Measurements from ENCODE around the gene ACOT7.

DNA sequence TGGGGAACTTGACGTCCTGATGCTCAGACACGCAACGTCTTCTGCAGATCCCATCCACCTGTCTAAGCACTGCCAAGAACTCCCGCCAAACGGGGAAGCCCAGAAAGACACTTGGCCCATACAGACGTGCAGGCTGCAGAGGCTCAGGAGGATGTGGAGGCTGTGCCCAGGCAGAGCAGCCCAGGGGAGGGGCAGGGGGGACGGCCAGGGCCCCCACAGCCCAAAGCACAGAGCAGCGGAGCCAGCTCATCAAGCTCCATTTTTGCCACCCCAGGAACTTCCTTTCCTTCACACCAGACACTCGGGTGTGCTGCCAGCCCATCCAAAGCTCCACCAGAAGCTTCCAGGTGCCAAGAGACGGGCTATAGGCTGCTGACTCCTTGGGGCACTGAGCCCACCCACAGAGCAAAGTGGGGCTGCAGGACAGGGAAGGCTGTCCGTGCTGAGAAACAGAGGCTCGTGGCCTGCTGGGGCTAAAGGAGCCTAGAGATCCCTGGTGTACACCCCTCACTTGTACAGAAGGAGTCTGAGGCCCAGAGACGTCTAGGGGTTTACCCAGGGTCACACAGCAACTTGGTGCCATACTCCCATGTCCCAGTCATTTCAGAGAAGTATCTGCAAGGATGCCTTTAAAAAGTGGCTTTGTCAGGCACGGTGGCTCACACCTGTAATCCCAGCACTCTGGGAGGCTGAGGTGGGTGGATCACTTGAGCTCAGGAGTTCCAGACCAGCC, 59.1 kb downstream of the ACOT7 start:
- TF ChIP-seq, protein P1, sequence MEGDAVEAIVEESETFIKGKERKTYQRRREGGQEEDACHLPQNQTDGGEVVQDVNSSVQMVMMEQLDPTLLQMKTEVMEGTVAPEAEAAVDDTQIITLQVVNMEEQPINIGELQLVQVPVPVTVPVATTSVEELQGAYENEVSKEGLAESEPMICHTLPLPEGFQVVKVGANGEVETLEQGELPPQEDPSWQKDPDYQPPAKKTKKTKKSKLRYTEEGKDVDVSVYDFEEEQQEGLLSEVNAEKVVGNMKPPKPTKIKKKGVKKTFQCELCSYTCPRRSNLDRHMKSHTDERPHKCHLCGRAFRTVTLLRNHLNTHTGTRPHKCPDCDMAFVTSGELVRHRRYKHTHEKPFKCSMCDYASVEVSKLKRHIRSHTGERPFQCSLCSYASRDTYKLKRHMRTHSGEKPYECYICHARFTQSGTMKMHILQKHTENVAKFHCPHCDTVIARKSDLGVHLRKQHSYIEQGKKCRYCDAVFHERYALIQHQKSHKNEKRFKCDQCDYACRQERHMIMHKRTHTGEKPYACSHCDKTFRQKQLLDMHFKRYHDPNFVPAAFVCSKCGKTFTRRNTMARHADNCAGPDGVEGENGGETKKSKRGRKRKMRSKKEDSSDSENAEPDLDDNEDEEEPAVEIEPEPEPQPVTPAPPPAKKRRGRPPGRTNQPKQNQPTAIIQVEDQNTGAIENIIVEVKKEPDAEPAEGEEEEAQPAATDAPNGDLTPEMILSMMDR (IDR thresholded peaks at IDR 0.05), result no peak
- TF ChIP-seq ZNF317 (CRISPR knock-in tag; IDR thresholded peaks at IDR 0.05; ENCODE audit: borderline replicate concordance, low read depth), result no peak
- TF ChIP-seq, protein P2, sequence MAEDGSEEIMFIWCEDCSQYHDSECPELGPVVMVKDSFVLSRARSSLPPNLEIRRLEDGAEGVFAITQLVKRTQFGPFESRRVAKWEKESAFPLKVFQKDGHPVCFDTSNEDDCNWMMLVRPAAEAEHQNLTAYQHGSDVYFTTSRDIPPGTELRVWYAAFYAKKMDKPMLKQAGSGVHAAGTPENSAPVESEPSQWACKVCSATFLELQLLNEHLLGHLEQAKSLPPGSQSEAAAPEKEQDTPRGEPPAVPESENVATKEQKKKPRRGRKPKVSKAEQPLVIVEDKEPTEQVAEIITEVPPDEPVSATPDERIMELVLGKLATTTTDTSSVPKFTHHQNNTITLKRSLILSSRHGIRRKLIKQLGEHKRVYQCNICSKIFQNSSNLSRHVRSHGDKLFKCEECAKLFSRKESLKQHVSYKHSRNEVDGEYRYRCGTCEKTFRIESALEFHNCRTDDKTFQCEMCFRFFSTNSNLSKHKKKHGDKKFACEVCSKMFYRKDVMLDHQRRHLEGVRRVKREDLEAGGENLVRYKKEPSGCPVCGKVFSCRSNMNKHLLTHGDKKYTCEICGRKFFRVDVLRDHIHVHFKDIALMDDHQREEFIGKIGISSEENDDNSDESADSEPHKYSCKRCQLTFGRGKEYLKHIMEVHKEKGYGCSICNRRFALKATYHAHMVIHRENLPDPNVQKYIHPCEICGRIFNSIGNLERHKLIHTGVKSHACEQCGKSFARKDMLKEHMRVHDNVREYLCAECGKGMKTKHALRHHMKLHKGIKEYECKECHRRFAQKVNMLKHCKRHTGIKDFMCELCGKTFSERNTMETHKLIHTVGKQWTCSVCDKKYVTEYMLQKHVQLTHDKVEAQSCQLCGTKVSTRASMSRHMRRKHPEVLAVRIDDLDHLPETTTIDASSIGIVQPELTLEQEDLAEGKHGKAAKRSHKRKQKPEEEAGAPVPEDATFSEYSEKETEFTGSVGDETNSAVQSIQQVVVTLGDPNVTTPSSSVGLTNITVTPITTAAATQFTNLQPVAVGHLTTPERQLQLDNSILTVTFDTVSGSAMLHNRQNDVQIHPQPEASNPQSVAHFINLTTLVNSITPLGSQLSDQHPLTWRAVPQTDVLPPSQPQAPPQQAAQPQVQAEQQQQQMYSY (CRISPR knock-in tag; IDR thresholded peaks at IDR 0.05), result no peak
- TF ChIP-seq, protein P3, sequence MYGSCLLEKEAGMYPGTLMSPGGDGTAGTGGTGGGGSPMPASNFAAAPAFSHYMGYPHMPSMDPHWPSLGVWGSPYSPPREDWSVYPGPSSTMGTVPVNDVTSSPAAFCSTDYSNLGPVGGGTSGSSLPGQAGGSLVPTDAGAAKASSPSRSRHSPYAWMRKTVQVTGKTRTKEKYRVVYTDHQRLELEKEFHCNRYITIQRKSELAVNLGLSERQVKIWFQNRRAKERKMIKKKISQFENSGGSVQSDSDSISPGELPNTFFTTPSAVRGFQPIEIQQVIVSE (CRISPR knock-in tag; IDR thresholded peaks at IDR 0.05; ENCODE audit: borderline replicate concordance), result no peak
- no peak for TF ChIP-seq ZBTB21 (CRISPR knock-in tag; IDR thresholded peaks at IDR 0.05; ENCODE audit: borderline replicate concordance)
- TF ChIP-seq NFYB (CRISPR knock-in tag; conservative IDR thresholded peaks at IDR 0.05; ENCODE audit: low read depth), result no peak
- TF ChIP-seq ZNF263 (CRISPR knock-in tag; IDR thresholded peaks at IDR 0.05; ENCODE audit: low read depth), result no peak
- TF ChIP-seq, protein P4, sequence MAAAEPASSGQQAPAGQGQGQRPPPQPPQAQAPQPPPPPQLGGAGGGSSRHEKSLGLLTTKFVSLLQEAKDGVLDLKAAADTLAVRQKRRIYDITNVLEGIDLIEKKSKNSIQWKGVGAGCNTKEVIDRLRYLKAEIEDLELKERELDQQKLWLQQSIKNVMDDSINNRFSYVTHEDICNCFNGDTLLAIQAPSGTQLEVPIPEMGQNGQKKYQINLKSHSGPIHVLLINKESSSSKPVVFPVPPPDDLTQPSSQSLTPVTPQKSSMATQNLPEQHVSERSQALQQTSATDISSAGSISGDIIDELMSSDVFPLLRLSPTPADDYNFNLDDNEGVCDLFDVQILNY (CRISPR knock-in tag; IDR thresholded peaks at IDR 0.05), result no peak
- TF ChIP-seq, protein P5, sequence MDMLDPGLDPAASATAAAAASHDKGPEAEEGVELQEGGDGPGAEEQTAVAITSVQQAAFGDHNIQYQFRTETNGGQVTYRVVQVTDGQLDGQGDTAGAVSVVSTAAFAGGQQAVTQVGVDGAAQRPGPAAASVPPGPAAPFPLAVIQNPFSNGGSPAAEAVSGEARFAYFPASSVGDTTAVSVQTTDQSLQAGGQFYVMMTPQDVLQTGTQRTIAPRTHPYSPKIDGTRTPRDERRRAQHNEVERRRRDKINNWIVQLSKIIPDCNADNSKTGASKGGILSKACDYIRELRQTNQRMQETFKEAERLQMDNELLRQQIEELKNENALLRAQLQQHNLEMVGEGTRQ (CRISPR knock-in tag; IDR thresholded peaks at IDR 0.05), result no peak
- TF ChIP-seq JUN (CRISPR knock-in tag; IDR thresholded peaks at IDR 0.05), result no peak
- TF ChIP-seq ELF4 (CRISPR knock-in tag; IDR thresholded peaks at IDR 0.05; ENCODE audit: low read depth), result no peak
- TF ChIP-seq, protein P6, sequence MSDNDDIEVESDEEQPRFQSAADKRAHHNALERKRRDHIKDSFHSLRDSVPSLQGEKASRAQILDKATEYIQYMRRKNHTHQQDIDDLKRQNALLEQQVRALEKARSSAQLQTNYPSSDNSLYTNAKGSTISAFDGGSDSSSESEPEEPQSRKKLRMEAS (CRISPR knock-in tag; IDR thresholded peaks at IDR 0.05), result no peak
- no peak for TF ChIP-seq ATF1 (CRISPR knock-in tag; IDR thresholded peaks at IDR 0.05)
- TF ChIP-seq ZNF423 (CRISPR knock-in tag; IDR thresholded peaks at IDR 0.05), result no peak
